ENCODE measurements around the gene PSMC6. TPM values are rescaled to one million over a fixed set of nuclear protein-coding genes. Genes with fewer than 3 reads are reported as not detected.

The PSMC6 gene
- total and polyA plus RNA-seq, 2 experiments from 2014 or later = 143 to 176 TPM

DNA sequence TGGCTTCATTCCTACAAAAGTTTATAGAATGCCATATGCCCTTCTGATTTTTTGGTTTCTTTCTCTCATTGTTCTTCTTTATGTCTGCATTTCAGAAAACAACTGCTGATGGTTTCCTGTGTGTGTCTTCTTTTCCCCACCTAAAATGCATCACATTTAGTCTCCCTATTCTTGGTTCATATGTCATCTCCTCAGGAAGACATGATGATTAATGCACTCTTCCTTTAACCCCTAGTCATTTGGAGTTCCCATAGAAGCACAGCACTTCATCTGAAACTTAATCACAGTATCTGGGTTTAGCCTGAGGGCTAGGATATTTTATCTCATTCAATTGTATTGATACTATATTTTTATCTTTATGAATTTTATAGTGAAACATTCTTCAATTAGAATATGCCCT lies 62.9 kb downstream of the PSMC6 start (continued):
- TF ChIP-seq, protein P1, sequence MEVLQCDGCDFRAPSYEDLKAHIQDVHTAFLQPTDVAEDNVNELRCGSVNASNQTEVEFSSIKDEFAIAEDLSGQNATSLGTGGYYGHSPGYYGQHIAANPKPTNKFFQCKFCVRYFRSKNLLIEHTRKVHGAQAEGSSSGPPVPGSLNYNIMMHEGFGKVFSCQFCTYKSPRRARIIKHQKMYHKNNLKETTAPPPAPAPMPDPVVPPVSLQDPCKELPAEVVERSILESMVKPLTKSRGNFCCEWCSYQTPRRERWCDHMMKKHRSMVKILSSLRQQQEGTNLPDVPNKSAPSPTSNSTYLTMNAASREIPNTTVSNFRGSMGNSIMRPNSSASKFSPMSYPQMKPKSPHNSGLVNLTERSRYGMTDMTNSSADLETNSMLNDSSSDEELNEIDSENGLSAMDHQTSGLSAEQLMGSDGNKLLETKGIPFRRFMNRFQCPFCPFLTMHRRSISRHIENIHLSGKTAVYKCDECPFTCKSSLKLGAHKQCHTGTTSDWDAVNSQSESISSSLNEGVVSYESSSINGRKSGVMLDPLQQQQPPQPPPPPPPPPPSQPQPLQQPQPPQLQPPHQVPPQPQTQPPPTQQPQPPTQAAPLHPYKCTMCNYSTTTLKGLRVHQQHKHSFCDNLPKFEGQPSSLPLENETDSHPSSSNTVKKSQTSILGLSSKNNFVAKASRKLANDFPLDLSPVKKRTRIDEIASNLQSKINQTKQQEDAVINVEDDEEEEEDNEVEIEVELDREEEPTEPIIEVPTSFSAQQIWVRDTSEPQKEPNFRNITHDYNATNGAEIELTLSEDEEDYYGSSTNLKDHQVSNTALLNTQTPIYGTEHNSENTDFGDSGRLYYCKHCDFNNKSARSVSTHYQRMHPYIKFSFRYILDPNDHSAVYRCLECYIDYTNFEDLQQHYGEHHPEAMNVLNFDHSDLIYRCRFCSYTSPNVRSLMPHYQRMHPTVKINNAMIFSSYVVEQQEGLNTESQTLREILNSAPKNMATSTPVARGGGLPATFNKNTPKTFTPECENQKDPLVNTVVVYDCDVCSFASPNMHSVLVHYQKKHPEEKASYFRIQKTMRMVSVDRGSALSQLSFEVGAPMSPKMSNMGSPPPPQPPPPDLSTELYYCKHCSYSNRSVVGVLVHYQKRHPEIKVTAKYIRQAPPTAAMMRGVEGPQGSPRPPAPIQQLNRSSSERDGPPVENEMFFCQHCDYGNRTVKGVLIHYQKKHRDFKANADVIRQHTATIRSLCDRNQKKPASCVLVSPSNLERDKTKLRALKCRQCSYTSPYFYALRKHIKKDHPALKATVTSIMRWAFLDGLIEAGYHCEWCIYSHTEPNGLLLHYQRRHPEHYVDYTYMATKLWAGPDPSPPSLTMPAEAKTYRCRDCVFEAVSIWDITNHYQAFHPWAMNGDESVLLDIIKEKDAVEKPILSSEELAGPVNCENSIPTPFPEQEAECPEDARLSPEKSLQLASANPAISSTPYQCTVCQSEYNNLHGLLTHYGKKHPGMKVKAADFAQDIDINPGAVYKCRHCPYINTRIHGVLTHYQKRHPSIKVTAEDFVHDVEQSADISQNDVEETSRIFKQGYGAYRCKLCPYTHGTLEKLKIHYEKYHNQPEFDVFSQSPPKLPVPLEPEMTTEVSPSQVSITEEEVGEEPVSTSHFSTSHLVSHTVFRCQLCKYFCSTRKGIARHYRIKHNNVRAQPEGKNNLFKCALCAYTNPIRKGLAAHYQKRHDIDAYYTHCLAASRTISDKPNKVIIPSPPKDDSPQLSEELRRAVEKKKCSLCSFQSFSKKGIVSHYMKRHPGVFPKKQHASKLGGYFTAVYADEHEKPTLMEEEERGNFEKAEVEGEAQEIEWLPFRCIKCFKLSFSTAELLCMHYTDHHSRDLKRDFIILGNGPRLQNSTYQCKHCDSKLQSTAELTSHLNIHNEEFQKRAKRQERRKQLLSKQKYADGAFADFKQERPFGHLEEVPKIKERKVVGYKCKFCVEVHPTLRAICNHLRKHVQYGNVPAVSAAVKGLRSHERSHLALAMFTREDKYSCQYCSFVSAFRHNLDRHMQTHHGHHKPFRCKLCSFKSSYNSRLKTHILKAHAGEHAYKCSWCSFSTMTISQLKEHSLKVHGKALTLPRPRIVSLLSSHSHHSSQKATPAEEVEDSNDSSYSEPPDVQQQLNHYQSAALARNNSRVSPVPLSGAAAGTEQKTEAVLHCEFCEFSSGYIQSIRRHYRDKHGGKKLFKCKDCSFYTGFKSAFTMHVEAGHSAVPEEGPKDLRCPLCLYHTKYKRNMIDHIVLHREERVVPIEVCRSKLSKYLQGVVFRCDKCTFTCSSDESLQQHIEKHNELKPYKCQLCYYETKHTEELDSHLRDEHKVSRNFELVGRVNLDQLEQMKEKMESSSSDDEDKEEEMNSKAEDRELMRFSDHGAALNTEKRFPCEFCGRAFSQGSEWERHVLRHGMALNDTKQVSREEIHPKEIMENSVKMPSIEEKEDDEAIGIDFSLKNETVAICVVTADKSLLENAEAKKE (CRISPR knock-in tag; IDR thresholded peaks at IDR 0.05) = no peak
- TF ChIP-seq CREB1 (CRISPR knock-in tag; IDR thresholded peaks at IDR 0.05; ENCODE audit: low read depth) = no peak

DNA sequence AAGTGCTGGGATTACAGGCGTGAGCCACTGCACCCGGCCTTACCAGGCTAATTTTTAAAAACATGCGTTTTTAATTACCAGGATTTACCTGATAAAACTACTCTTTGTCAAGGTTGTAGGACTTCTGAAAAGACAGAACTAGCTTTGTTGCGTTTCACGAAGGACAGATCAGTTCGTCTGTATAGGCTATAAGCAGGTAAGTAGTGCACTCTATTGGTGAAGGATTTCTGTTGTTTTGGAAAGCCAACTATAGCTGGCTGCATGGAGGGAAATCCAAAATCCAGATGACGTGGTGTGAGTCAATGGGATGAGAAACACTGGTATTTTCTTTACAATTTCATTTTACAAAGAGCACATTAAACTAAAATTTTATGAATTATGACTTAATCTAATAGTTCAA lies 69.8 kb downstream of the PSMC6 start:
- Histone ChIP-seq H3F3A (replicated peaks; ENCODE audit: low read depth) (no peaks in the 10 kb centered on the region), H4K20me1 (replicated peaks; ENCODE audit: insufficient read depth) (no peaks in the 10 kb centered on the region), H3K4me1 (ENCODE audit: insufficient read depth) (no peaks in the 10 kb centered on the region), H3K9me2 (ENCODE audit: insufficient read depth) (no peaks in the 10 kb centered on the region), H2AFZ (no peak overlapping the region), H3K4me3 (no peak overlapping the region), H3K36me3 (ENCODE audit: insufficient read depth) (no peaks in the 10 kb centered on the region; the same call in 1 of the 2 replicates), H3K27ac (ENCODE audit: low read depth) (0 out of 2 replicates have a peak overlapping the region, but pooled peaks have one; percentile 42), H3K27me3 (ENCODE audit: insufficient read depth) (no peaks in the 10 kb centered on the region), H3K4me2 (no peak overlapping the region), H3K79me2 (replicated peaks; ENCODE audit: insufficient read depth) (no peaks in the 10 kb centered on the region)
- TF ChIP-seq, protein P1 (CRISPR knock-in tag; IDR thresholded peaks at IDR 0.05) = no peak
- TF ChIP-seq, protein P2, sequence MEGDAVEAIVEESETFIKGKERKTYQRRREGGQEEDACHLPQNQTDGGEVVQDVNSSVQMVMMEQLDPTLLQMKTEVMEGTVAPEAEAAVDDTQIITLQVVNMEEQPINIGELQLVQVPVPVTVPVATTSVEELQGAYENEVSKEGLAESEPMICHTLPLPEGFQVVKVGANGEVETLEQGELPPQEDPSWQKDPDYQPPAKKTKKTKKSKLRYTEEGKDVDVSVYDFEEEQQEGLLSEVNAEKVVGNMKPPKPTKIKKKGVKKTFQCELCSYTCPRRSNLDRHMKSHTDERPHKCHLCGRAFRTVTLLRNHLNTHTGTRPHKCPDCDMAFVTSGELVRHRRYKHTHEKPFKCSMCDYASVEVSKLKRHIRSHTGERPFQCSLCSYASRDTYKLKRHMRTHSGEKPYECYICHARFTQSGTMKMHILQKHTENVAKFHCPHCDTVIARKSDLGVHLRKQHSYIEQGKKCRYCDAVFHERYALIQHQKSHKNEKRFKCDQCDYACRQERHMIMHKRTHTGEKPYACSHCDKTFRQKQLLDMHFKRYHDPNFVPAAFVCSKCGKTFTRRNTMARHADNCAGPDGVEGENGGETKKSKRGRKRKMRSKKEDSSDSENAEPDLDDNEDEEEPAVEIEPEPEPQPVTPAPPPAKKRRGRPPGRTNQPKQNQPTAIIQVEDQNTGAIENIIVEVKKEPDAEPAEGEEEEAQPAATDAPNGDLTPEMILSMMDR (conservative IDR thresholded peaks at IDR 0.05; ENCODE audit: low read depth in 2 of 2) = peak; percentile 18 to 29; a peak in 2 of 4 replicates
- TF ChIP-seq JUNB (IDR thresholded peaks at IDR 0.05; ENCODE audit: unreplicated experiment) (no peak), CREB1 (CRISPR knock-in tag; IDR thresholded peaks at IDR 0.05; ENCODE audit: low read depth) (no peak), POLR2AphosphoS5 (IDR thresholded peaks at IDR 0.05; ENCODE audit: low read depth) (no peak), STAT1 (IDR thresholded peaks at IDR 0.05; ENCODE audit: unreplicated experiment) (no peak)
- no peaks in the 10 kb centered on the region for H3K4me1 Mint-ChIP-seq
- H3K36me3 Mint-ChIP-seq (ENCODE audit: low read depth) = peaks cover 33% of the 10 kb centered on the region; the same call in 2 of the 3 replicates
- ATAC-seq (no peak), DNase-seq (ENCODE audit: low spot score) (peak; percentile 13)
- H3K27ac Mint-ChIP-seq = peak overlapping the region; percentile 51; the same call in 1 of the 2 replicates
- H3K9me3 Mint-ChIP-seq = no peaks in the 10 kb centered on the region
- no peak overlapping the region for H3K4me3 Mint-ChIP-seq
- H3K27me3 Mint-ChIP-seq (ENCODE audit: insufficient read depth, low read depth, poor library complexity) = no peaks in the 10 kb centered on the region
